Dedifferentiated amniotic fluid mesenchymal stem cell (primary cell): ENCODE data around the gene CCR5AS.
"Not testable (repeated sequence)": the region's sequence is repeated elsewhere in the genome, so short reads cannot be mapped to it uniquely, and the experiment has no call there.

Experiments
- DNase-seq: peaks from one replicate; pipeline ENCODE4 v3.0.0-alpha.2; 2016; ENCODE audit errors: extremely low spot score

CCR5AS gene

GRCh38 chr3:46406788-46407611 lies at the start of gene CCR5AS, which contains the start of gene CCRL2:
TSS of gene CCR5AS (minus strand) at chr3:46407066.
TSS of gene CCRL2 (plus strand) at chr3:46407259. CDS start at chr3:46408080, 821 bp downstream.
- DNase-seq = no peak

DNA sequence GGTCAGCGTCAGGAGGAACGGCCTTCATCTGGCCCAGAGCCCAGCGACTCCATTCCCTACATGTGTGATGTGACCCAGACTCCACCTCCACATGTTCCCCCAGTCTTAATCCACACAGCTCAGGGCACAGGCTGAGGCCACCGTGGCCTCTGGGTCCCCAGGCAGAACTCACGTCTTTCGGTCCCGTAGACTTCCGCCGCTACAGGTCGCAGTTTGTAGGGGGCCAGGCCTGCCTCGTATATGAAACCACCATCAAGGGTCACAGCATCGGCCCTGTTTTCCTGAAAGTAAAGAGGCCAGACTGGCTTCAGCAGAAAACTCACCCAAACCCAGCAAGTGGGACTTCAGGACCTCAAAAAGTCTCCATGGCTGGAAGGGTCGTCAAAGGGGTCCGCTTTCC lies 49.3 kb upstream of the CCR5AS start:
- no peak for DNase-seq

DNA sequence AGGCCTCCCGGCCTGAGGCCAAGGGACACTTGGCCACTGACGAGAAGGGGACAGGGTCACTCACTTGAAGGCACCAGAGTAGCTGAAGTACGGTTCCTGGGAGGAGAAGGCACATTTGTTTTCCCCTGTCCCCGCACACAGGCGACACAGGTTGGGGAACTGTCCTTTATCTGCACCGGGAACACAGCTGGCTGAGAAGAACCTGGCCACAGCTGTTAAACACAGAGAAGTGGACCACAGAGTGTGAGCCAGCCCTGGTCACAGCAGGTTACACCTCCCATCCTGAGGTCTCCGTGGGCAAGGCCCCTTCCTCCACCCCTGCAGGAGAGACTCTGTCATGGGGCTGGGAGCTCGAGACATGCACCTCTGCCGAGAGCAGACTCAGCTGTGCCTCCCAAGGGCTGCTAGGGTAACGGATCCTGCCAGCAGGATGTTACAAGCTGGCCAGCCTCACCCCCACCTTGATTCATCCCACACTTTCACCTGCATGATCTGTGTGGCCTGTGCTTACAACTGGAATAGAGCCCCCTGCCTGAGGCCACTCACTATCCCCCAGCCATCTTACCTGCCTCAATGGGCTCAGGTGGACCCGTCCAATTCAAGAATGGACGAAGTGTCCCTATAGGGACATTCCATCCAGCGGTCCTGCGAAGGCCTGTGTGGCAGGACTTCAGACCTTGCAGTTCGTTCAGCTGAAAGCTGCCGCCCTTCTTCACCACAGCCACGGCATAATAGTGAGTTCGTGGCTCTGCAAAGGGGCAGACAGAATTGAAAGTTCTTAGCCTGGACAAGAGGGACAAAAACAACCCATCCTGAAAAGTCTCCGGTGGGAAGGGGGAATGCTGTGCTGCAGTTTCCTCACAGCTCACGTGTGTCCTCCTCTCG lies 48.6 kb upstream of the CCR5AS start:
- no peak for DNase-seq

DNA sequence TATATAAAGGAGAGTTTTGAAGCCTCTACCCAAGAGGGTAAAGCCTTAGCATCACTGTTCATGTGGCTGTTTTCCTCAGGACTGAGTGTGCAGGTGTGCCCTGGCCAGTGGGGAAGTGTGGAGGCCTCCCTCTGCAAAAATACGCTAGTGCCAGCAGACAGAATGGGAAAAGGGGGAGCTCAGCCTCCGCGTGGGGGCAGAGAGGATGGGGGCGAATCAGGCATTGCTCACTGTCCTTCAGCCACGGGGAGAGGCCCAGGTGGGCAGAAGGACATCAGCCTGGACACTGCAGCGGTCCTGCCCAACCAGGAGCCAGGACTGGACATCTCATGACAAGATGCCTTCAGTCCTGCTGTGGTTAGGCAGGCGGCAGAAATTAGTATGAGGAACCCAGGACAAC lies 47.7 kb upstream of the CCR5AS start:
- DNase-seq = no peak

- DNase-seq = no peak
Measured at GRCh38 chr3:46454209-46454595, 47.3 kb upstream of the CCR5AS start.

DNA sequence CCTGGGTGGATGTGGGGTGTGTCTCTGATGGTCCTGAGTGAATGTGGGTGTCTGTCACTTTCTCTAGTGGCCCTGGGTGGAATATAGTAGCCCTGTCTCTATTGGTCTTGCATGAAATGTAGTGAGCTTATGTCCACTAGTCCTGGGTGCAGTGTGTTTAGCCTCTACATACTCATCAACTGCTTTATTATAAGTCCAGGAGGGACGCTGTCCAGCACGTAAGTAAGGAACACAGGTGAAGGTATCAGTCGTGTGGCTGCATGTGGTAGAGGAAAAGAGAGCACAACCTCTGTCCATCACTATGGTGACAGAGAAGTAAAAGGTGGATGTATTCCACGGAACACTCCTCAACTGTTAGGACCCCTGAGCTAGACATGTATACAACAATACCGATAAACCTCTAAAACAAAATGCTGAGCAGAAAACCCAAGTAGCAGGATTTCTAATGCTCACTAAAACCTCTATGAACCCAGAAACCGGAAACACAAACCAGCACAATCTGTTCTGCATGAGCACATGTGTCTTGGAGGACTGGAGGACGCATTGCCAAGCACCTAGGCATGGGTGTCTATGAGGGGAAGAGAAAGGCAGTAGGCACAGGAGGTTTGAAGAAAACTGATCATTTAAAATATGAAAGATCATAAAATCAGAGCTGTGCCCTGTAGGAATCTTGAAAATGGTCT lies 46.8 kb upstream of the CCR5AS start:
- no peak for DNase-seq

DNA sequence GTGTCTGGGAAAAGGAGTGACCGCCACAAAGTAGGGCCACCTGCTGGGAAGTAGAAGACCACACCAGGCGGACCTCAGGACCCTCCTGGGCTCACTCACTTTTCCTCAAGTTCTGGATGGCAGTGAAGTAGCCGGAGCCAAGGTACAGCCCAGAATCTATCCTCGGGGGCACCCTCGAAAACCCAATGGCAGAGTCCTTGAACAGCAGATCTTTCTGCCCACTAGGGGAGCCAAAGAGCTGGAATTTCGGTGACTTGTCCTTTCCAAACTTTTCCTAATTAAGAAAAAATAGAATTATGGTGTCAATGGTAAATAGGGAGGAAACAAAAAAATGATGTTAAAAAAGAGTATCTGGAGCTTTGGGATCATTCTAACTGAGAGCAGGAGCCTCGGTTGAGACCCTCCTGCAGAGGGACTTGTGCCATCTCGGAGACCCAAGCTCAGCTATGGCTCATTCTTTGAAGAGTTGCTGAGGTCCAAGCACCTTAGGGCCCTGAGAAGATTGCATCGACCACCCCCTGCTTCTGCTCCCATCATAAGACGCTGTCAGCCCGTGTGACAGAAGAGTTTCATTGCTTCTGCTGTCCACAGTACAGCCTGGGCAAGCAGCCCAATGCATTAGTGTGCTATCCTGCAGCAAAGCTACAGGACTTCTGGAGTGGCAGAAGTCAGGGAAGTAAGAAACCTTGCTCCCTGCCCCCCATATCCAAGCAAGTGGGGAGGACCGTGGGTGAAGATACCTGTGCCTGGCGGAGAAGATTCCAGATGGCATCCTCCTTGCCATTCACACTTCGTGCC lies 43.1 kb upstream of the CCR5AS start:
- DNase-seq = no peak

DNA sequence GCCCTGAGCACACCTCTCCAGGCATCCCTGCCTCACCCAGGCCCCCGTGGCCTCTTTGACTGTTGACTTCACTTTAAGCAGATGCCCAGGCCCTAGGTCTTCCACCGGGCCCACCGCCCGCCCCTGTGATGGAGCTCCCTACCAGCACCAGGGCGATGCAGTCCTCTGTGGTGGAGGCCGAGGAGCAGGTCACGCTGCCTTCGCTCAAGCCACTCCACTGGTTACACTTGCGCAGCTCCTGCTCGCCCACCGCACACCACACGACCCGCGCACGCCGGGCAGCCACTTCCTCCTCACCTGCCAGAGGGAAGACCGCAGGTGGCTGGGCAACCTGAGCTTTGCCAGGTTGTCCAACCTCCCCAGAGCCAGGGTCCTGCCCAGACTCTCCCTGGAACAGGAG lies 41.9 kb upstream of the CCR5AS start:
- DNase-seq = no peak

- DNase-seq = no peak
Measured at GRCh38 chr3:46447228-46447985, 40.5 kb upstream of the CCR5AS start.

DNA sequence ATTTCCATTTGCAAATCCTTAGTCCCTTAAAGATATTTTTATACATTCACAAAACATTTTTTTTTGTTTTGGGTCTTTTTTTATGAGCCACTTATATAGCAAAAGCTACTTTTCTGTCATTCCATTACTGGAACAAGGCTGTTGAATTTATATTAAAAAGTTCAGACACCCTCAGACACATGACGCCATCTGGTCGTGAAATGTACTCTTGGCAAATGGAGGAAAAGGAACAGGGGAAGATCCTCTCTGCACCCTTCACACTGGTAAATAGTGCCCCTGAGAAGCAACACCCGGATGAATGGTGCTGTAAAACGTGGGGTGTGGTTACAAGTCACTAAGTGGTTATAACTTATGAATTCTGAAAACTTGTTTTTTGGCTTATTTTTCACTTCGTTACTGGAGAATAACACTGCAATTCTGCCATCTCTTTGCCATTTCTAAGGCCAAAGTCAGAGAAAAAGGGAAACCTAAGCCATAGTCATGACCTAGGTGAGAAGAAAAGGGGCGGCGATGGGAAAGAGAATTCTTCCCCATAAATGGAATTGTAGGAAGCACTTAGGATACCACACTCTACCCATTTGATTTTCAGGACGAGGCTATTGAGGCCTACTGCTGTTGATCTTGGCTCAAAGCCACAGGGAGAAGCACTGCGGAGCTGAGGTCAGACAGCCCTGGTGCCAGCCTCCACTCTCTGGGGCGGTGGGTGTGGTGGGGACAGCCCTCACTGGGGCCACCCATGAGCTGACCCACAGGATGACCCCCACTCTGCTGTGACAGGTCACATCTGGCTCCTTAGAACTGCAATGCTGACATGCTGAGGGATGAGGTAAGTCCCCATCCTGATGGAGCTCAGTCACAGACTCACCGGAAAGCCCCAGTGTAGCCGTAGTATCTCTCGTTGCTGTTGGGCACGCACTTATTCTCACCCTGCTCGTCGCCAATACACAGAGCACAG lies 36.0 kb upstream of the CCR5AS start:
- DNase-seq = peak; percentile 18

DNA sequence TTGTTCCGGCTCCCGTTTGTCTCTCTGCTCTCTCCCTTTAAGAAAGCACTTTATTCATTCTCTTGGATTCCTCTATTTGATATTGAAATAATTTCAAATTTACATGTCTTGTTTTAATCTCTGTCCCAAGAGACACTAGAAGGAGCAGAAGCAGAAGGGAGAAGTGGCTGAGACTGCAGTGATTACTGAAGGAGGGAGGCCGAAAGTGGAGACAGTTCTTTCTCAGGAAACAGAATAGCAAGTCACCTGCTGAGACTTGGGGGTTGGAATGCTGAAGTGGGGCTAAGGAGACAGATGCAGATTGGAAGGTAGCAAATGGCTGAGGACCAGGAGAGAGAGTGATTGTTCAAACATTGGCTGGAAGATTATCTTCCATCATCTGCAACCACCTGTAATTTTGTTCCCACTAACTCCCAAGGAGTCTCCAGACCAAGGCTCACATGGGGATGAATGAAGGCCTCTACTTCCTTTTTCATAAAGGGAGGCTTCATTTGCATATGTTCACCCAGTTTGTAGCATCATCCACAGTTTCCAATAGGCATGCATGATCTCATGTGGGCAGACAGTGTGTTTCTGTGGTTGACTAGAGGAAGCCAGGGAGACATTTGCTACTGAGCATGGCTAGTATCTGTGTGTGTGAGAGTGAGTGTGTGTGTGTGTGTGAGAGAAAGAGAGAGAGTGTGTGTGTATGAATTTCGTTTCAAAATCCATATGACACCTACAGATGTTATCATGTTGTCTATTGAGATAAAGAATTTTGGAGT lies 33.8 kb upstream of the CCR5AS start:
- DNase-seq = no peak

DNA sequence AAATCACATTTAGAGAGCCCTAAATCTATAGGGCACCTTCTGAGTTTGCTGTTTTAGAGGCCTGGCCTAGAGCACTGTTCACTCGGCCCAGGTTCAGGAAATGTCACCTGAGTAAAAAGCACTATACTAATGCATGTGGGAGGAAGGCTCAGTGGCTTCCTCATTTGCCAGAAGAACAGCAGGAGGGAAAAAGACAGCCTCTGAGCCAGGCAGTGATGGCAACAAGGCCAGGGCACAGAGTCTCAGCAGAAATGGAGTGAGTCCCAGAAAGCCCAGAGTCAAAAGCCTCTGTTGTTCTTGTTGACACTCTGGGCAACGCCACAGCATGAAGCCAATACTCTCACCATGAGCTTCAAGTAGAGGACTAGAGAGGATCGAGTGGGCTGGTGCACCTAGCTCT lies 32.0 kb upstream of the CCR5AS start:
- DNase-seq = no peak

DNA sequence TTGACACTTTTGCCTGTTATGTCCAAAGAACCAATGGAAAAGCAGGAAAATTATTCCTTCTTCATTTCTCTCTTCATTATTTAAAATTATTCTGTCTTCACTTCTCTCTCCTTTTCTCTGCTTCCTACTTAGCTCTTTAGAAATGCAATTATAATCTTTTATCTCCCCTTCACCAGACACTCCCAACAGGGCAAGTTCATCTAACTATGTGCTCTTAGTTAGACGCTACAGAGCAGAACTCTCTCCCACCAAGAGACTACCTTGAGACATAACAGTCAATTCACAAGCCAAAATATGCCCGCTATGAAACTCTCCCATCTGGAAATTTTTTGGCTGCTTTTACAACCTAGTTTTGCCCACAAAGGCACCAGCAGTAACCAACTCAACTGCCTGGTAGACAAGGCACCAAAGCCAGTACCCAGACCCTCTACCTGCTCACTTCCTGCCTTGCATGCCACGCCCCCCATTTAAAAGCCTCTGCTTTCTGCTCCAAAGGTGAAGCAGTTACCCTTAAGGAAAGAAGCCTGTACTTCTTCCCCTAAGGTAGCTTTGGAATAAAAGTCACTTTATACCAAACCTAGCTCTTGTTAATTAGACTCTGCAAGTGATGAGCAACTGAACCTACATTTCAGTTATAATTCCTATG lies 28.3 kb upstream of the CCR5AS start:
- no peak for DNase-seq

- no peak for DNase-seq
Measured at GRCh38 chr3:46433841-46434240, 27.0 kb upstream of the CCR5AS start.

GRCh38 chr3:46433118-46433517 lies 26.3 kb upstream of the CCR5AS start:
- DNase-seq = not testable (repeated sequence)

- not testable (repeated sequence) for DNase-seq
Measured at GRCh38 chr3:46431905-46432304, 25.0 kb upstream of the CCR5AS start.

- DNase-seq = not testable (repeated sequence)
Measured at GRCh38 chr3:46430879-46431278, 24.0 kb upstream of the CCR5AS start.

GRCh38 chr3:46429671-46430070 lies 22.8 kb upstream of the CCR5AS start:
- DNase-seq = no peak
